HG02852 (cell line): ENCODE results near the gene COQ8A.
A peak's percentile ranks its signal among the peaks of the same experiment; 100 is the strongest.
"Not testable (repeated sequence)": the region's sequence is repeated elsewhere in the genome, so short reads cannot be mapped to it uniquely, and the experiment has no call there.

Source experiments
- ATAC-seq: cut with Tn5 transposase; IDR thresholded peaks from one replicate; pipeline ENCODE4 v1.9.1; 2021; ENCODE audit warnings: mild to moderate bottlenecking, moderate library complexity; ENCODE audit not compliant: unreplicated experiment

COQ8A gene

GRCh38 chr1:226983247-226983991 is 43.3 kb downstream of the COQ8A start:
- no peak for ATAC-seq

- no peak for ATAC-seq
Measured at GRCh38 chr1:226983992-226984364, 43.9 kb downstream of the COQ8A start.

- ATAC-seq = no peak
Measured at GRCh38 chr1:226984521-226985238, 44.6 kb downstream of the COQ8A start.

GRCh38 chr1:226985239-226985838 is 45.2 kb downstream of the COQ8A start:
- no peak for ATAC-seq

GRCh38 chr1:226985839-226986463 is 45.9 kb downstream of the COQ8A start:
- no peak for ATAC-seq

GRCh38 chr1:226986496-226987178 is 46.5 kb downstream of the COQ8A start:
- no peak for ATAC-seq

- ATAC-seq = no peak
Measured at GRCh38 chr1:226987179-226987536, 47.1 kb downstream of the COQ8A start.

GRCh38 chr1:226987623-226988333 is 47.7 kb downstream of the COQ8A start:
- ATAC-seq = no peak

- ATAC-seq = no peak
Measured at GRCh38 chr1:226988334-226988666, 48.2 kb downstream of the COQ8A start.

- ATAC-seq = no peak
Measured at GRCh38 chr1:226989085-226989920, 49.2 kb downstream of the COQ8A start.

- peak; percentile 87 for ATAC-seq
Measured at GRCh38 chr1:226990133-226990716, 50.1 kb downstream of the COQ8A start.

GRCh38 chr1:226991920-226992319 is 51.8 kb downstream of the COQ8A start:
- ATAC-seq = no peak

- ATAC-seq = no peak
Measured at GRCh38 chr1:226993814-226994585, 53.9 kb downstream of the COQ8A start.

GRCh38 chr1:226994586-226995364 is 54.7 kb downstream of the COQ8A start:
- ATAC-seq = no peak

GRCh38 chr1:226995365-226996332 is 55.6 kb downstream of the COQ8A start:
- peak; percentile 99 for ATAC-seq

GRCh38 chr1:226999579-226999978 is 59.5 kb downstream of the COQ8A start:
- not testable (repeated sequence) for ATAC-seq
